A204.1 (cell line): ENCODE measurements around the gene HES4.
"Not testable (repeated sequence)": the region's sequence is repeated elsewhere in the genome, so short reads cannot be mapped to it uniquely, and the experiment has no call there.

Experiments
- FAIRE-seq: peaks from 2 replicates; lab custom pipeline; 2012; peaks lifted over from hg19 to GRCh38; lab: Jason Lieb, UNC

Gene HES4

GRCh38 chr1:978835-979743 lies 20.8 kb downstream of the HES4 start:
- FAIRE-seq: no peak

- FAIRE-seq: no peak
Measured at GRCh38 chr1:978069-978834, 21.6 kb downstream of the HES4 start.

GRCh38 chr1:976791-977190 lies 23.1 kb downstream of the HES4 start:
- not testable (repeated sequence) for FAIRE-seq

DNA sequence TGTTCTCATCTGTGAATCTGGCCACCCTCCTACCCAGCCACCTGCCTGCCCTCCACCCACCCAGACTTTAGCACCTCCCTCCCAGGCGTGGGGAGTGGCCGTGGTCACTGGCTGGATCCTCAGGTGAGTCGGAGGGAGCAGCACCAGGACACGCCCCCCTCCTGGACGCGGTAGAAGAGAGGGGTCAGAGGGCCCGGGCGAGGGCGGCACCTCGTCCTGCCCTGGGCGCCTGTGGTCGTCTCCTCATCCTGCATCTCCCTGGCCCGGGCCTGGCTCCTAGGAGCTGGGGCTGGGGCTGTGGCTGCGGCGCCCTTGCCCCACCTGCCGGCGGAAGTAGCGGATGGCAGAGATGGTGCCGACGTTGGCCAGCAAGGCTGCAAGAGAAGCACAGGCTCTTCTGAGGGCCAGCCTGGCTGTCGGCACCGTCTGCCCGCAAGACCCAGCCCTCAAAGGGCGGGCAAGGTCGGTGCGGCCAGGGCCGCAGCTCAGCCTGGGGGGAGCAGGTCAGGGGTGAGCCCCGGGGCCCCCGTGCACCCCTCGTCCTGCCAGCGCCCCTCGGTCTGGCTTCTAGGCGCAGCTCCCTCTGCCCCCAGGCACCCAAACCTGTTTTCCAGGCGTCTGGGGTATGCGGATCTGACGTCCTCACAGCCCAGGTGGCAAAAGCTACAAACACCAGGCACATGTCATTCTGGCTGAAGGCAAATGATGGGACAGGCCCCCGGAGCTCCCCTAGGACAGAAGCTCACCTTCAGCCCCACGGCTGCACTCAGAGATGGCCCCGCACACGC lies 23.8 kb downstream of the HES4 start:
- FAIRE-seq: no peak

DNA sequence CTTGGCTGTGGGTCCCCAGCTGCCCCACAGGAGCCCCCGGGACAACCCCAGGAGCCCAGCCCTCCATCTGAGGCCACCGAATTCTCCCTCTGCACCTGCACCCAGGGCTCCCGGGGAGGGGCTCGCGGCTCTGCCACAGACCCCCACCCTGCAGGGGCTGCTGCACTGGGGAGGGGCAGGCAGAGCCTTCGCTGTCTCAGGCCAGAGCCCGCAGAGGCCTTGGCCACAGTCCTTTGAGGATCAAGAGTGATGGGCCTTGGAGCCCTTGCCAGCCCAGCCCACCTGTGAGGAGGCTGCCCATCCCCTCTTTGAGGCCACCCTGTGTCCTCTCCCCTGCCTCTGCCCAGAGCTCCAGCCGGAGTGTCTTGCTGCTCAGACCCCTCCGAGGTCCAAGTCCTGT lies 24.5 kb downstream of the HES4 start:
- no peak for FAIRE-seq

DNA sequence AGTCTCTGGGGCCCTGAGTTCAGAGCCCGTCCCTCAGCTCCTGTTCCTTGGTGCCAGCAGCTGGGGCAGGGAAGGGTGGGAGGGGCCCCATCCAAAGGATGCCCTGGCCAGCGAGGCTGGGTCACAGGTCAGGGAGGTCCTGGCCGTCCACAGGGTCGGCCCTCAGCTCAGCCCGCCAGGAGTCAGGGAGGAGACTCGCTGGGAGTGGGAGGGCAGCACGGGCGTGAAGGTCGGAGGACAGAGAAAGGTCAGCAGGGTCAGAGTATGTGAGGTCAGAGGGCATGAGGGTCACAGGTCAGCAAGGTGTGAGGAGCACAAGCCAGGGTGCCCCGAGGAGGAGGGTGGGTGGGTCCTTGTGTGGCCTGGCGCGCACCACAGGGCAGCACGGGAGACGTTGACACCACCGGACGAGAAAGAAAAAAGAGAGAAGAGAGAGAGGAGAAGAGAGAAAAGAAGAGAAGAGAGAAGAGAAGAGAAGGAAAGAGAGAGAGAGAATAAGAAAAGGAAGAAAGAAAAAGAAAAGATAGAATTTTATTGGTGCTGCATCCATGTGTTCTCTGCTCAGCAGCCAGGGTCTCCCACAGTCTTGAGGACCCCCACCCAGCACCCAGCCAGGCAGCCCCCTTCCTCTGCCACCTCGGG lies 25.1 kb downstream of the HES4 start:
- no peak for FAIRE-seq

DNA sequence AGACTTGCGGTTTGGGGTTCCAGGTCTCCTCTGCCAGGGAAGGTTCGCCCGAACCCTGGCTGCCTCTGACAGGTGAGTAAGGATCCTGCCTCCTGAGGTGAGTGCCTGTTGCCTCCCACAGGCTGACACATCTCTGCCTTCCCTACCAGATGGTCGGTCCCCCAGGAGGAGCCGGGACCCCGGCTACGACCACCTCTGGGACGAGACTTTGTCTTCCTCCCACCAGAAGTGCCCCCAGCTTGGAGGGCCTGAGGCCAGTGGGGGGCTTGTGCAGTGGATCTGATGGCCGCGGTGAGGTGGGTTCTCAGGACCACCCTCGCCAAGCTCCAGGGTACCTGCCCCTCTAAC lies 25.6 kb downstream of the HES4 start:
- no peak for FAIRE-seq

DNA sequence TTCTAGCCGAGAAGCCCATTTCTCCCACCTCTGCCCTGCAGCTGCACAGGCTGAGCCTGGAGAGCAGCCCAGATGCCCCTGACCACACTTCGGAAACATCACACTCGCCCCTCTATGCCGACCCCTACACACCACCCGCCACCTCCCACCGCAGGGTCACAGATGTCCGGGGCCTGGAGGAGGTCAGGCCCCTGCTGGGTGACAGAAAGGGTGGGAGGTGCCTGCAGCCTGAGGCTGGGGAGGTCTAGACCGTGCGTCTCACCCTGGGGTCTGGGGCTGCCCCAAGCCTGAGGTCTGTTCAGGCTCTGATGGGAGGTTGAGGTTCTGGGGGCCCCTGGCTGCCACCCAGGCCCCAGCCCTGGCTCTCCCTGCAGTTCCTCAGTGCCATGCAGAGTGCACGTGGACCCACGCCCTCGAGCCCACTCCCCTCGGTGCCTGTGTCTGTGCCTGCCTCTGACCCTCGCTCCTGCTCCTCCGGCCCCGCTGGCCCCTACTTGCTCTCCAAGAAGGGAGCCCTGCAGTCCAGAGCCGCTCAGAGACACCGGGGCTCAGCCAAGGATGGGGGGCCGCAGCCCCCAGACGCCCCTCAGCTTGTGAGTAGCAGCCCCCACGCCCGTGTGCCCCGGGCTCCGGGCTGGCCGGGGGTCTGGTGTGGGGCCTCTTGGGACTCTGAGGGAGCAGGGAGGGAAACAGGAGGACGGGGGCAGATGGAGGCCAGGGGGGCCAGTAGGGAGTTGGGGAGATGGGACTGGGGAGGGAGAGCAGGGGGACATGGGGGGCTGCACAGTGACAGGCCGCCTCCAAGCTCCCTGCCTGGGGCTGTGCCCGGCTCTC lies 26.2 kb downstream of the HES4 start:
- FAIRE-seq: no peak

DNA sequence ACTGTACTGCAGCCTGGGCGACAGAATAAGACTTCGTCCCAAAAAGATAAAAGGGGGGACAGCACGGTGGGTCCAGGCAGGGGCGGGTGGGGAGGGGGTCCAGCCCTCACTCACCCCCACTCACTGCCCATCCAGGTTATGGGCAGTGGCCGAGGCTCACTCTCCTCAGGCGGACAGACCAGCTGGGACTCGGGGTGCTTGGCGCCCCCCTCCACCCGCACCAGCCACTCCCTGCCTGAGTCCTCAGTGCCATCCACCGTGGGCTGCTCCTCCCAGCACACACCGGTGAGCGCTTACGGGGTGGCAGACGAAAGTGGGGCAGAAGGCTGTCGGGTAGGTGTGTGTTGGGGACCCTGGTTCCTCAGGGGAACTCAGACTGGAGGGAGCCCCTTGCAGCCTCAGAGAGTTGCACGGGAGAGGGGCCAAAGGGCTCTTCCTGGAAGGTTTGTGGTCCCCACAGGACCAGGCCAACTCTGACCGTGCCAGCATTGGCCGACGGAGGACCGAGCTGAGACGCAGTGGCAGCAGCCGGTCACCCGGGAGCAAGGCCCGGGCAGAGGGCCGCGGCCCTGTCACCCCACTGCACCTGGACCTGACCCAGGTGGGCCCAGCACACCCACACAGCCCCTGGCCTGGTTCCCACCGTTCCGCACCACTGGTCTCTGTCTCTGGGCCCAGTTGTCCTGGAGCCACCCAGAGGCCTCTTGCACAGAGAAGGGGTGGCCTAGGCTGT lies 27.0 kb downstream of the HES4 start:
- no peak for FAIRE-seq

GRCh38 chr1:971751-972506 lies 28.0 kb downstream of the HES4 start:
- no peak for FAIRE-seq

GRCh38 chr1:970973-971730 lies 28.7 kb downstream of the HES4 start:
- FAIRE-seq: no peak

DNA sequence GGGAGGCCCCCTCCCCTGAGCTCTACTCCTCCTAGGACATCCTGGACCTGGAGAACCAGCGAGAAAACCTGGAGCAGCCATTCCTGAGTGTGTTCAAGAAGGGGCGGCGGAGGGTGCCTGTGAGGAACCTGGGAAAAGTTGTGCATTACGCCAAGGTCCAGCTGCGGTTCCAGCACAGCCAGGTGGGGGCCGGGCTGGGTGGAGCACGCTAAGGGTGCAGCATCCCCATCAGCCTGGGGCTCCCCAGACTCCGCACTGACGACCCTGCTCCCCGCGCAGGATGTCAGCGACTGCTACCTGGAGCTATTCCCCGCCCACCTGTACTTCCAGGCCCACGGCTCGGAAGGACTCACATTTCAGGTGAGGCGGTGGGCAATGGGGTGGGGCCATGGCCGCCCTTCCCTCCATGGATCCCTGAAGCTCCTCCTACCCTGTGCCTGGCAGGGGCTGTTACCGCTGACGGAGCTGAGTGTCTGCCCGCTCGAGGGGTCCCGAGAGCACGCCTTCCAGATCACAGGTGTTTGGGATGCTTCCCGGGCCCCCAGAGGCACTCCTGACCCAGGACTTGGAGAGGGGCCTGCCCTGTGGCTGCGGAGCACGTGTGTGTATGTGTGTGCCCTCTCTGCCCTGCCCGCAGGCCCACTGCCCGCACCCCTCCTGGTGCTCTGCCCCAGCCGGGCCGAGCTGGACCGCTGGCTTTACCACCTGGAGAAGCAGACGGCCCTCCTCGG lies 29.5 kb downstream of the HES4 start:
- FAIRE-seq: no peak

DNA sequence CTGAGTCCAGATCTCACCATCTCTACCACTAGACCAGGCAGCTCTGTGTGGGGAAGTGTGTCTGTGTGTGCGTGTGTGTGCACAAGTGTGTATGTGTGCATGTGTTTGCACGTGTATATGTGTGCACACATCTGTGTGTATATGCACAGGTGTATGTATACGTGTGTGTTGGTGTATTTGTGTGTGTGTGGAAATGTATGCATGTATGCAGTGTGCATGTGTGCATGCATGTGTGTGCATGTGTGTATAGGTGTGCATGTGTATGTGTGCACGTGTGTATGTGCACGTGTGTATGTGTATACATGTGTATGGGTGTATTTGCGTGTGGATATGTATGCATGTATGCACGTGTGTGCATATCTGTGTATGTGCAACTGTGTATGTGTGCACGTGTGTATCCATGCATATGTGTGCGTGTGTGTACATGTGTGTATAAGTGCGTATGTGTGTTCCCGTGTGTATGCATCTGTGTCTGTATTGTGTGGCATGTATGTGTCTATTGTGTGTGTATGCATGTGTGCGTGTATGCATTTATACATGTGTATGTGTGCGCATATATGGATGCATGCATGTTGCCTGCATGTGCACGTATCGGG lies 30.5 kb downstream of the HES4 start:
- no peak for FAIRE-seq

DNA sequence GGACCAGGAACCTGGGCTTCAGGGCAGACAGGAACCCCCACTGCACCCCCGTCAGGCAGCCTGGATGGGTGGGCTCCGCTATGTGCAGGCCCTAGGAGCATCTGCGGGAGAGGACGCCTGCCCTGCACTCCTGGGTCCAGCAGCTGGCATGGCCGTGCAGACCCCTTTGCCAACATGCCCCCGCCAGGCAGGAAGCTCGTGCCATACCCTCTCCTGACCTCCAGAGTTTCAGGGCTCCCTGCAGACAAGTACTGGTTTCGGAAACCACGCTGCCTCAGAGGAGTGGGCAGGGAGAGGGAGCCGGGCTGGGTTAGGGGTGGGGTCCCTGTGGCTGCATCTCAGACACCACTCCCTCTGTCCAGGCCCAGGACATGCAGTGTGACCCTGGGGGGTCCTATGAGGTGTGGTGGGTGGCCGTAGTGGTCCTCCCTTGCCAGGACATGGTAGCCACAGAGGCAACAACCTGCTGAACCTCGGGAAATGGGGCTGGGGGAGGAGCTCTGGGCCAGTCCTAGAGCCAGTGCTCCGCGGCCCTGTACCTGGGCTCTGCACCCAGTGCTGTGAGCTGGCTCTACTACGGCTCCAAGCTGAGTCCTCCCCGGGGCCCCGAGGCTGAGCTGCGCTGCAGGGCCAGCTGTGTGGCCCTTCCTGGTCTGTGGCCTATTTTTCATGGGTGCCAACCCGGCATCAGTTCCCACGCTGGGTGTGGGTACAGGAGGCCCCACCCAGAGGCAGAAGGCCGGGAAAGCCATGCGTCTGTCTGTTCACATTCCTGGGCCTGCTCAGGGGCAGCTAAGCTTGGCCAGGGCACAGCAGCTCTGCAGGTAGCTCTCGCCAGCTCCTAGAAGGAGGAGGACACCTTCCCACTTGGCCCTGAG lies 32.2 kb downstream of the HES4 start:
- no peak for FAIRE-seq

GRCh38 chr1:966704-967300 lies 33.1 kb downstream of the HES4 start:
- no peak for FAIRE-seq

DNA sequence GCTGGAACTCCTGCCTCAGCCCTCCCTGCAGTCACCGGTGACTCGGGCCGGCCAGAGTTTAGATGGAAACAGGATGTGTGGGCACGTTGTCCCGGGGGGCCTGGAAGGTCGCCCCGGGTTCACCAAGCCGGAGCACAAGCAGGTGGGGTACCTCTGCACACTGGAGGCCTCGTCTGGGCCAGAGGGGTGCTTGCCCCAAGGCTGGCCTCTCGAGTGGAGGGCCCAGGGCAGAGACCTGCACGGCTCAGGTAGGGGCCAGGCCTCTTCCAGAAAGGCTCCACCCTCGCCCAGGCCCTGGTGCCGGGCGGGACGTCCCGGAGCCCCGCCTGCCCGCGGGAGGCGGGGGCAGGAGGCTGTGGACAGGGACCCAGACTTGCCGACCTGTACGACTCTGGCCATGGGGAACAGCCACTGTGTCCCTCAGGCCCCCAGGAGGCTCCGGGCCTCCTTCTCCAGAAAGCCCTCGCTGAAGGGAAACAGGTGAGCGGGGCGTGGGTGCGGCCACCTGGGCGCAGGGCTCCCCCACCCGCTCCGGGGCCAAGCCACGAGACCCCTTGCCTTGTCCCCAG lies 33.7 kb downstream of the HES4 start, which contains the start of gene PLEKHN1:
Gene PLEKHN1 (plus strand): TSS at position 348 of the 569 bp plus-strand sequence. CDS start 50 bp downstream, at position 398.
- FAIRE-seq: no peak
